Panc1 (cell line): ENCODE data around the gene NFE2L1. TPM values are rescaled to one million over a fixed set of nuclear protein-coding genes. Genes with fewer than 3 reads are reported as not detected.

Source experiments
- ATAC-seq: fragments of 200-7000 bp; cut with Tn5 transposase; 2 replicates; pipeline ENCODE4 v1.9.1; 2020; ENCODE audit warnings: mild to moderate bottlenecking, moderate library complexity
- BruUV-seq: library from RNA; stranded (reverse); fragments of 400-500 nt; replicated peaks from 2 replicates; lab custom pipeline; 2021; lab: Mats Ljungman, UMichigan
- CTCF ChIA-PET: fragments of 300-600 bp; sonication (Branson Sonifier 250); formaldehyde crosslinking; loops from one replicate; lab custom pipeline; 2022; ENCODE audit warnings: antibody characterized with exemption; lab: Charles Lee
- POLR2A ChIA-PET: fragments of 300-600 bp; sonication (Branson Sonifier 250); formaldehyde crosslinking; loops from one replicate; lab custom pipeline; 2022; ENCODE audit warnings: antibody characterized with exemption; lab: Charles Lee
- DNase-seq: peaks from one replicate; pipeline ENCODE4 v3.0.0-alpha.2; 2010; ENCODE audit warnings: low read depth, low spot score
- H3K27ac ChIP-seq: 2 replicates; pipeline ENCODE4 v1.5.1; 2011; ENCODE audit warnings: mild to moderate bottlenecking, low read length, inconsistent platforms
- H3K27me3 ChIP-seq: fragments of 200-500 bp; sonication (Bioruptor generic); 2 replicates; pipeline ENCODE4 v1.6.0; 2014; ENCODE audit warnings: low read length, inconsistent platforms; ENCODE audit not compliant: control insufficient read depth, insufficient read depth
- H3K36me3 ChIP-seq: fragments of 200-500 bp; sonication (Bioruptor generic); 2 replicates; pipeline ENCODE4 v1.5.1; 2014; ENCODE audit warnings: inconsistent platforms, mild to moderate bottlenecking, low read length, moderate library complexity; ENCODE audit not compliant: control insufficient read depth, insufficient read depth
- H3K4me1 ChIP-seq: 2 replicates; pipeline ENCODE4 v1.5.1; 2011; ENCODE audit warnings: inconsistent platforms, mild to moderate bottlenecking, low read length, moderate library complexity; ENCODE audit not compliant: control insufficient read depth, insufficient read depth
- H3K4me3 ChIP-seq, 2 experiments: 2 replicates each; pipeline ENCODE4 v1.5.1; 2011 to 2012; ENCODE audit warnings: low read depth in 2 of 2, low read length in 2 of 2, mild to moderate bottlenecking in 2 of 2, inconsistent platforms in 1 of 2, moderate library complexity in 1 of 2
- H3K9me3 ChIP-seq: fragments of 200-500 bp; sonication (Bioruptor generic); 2 replicates; pipeline ENCODE4 v1.5.1; 2014; ENCODE audit warnings: low read depth, mild to moderate bottlenecking, inconsistent platforms, low read length, moderate library complexity; ENCODE audit not compliant: control insufficient read depth, insufficient read depth
- POLR2AphosphoS5 ChIP-seq: IDR thresholded peaks from 2 replicates; pipeline ENCODE4 v1.6.1; 2012; ENCODE audit warnings: mild to moderate bottlenecking, low read depth, low read length, moderate library complexity
- SIN3A ChIP-seq: IDR thresholded peaks from 2 replicates; pipeline ENCODE4 v1.6.1; 2012; ENCODE audit warnings: low read depth, mild to moderate bottlenecking, low read length, moderate library complexity, borderline replicate concordance; ENCODE audit not compliant: insufficient read depth
- TCF7L2 ChIP-seq: IDR thresholded peaks from 2 replicates; pipeline ENCODE4 v1.6.1; 2011; ENCODE audit warnings: mild to moderate bottlenecking, low read depth, low read length, inconsistent platforms
- in situ Hi-C: cut with HindIII; loops from 2 replicates; pipeline ENCODE4 v1.10.0; 2016; ENCODE audit warnings: low sequenced_read_pairs, low pct_unique_long_range_greater_than_20kb
- intact Hi-C: fragments of 100-400 bp; cut with micrococcal nuclease; formaldehyde crosslinking; loops from one replicate; pipeline ENCODE4 v1.10.0; 2022; ENCODE audit not compliant: unreplicated experiment
- total RNA-seq: library from RNA; stranded (reverse); gene quantifications from one replicate; pipeline ENCODE4 v1.2.1, GENCODE V29; 2021; ENCODE audit not compliant: unreplicated experiment
- TF ChIP-seq, protein P1 (sequence below): fragments of 450-650 bp; IDR thresholded peaks from 2 replicates; pipeline ENCODE4 v1.5.1; 2017; ENCODE audit warnings: mild to moderate bottlenecking
- TF ChIP-seq, protein P2 (sequence below), 2 experiments: IDR thresholded peaks; 2 replicates each; pipeline ENCODE4 v1.6.1; 2011 to 2012; ENCODE audit warnings: low read depth in 2 of 2, control low read depth in 1 of 2, low read length in 1 of 2, mild to moderate bottlenecking in 1 of 2, moderate library complexity in 1 of 2; ENCODE audit not compliant: insufficient read depth in 1 of 2

Gene NFE2L1
- total RNA-seq, 1 experiment from 2014 or later = 210 TPM

DNA sequence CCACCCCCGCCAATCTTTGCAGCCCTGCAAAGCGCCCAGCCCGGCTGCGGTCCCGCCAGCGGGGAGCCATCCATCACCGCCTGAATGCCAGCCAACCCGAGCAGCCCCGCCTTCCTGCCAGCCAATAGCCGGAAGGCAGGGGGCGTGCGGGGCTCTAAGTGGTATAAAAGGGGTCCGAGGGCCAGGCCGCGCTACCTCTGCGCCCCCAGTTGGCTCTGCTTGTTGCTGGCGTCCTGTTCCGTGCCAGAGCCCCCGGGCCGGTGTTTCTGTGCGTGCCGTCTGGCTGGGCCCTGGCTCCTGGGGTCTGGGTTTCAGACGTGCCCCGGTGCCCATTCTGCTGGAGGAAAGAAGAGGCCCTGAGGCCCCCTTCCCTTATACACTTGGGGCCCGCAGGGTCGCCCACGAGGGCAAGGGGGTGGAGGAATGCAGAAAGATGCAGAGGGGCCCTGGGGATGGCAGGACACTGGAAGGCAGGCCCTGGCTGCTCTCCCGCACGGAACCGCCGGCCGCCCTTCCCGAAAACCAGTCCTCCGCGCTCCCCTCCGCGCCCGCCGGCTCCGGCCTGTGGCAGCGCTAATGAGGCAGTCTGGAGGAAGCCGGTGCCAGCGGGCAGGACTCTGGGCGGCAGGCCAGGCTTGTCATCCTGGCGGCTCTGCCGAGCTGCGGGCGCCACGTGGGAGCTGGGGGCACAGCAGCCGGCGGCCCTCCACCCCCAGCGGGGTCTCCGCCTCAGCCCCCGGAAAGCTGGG lies 24.6 kb upstream of the NFE2L1 start:
- Histone ChIP-seq H3K4me3 (peak overlapping the region; percentile 61 to 78), H3K27ac (peak overlapping the region; percentile 76), H3K36me3 (no peaks in the 10 kb centered on the region), H3K27me3 (no peaks in the 10 kb centered on the region), H3K9me3 (no peaks in the 10 kb centered on the region), H3K4me1 (peaks cover 27% of the 10 kb centered on the region)
- TF ChIP-seq, protein P1, sequence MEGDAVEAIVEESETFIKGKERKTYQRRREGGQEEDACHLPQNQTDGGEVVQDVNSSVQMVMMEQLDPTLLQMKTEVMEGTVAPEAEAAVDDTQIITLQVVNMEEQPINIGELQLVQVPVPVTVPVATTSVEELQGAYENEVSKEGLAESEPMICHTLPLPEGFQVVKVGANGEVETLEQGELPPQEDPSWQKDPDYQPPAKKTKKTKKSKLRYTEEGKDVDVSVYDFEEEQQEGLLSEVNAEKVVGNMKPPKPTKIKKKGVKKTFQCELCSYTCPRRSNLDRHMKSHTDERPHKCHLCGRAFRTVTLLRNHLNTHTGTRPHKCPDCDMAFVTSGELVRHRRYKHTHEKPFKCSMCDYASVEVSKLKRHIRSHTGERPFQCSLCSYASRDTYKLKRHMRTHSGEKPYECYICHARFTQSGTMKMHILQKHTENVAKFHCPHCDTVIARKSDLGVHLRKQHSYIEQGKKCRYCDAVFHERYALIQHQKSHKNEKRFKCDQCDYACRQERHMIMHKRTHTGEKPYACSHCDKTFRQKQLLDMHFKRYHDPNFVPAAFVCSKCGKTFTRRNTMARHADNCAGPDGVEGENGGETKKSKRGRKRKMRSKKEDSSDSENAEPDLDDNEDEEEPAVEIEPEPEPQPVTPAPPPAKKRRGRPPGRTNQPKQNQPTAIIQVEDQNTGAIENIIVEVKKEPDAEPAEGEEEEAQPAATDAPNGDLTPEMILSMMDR = peak; percentile 63
- 0 out of 2 replicates have a peak, but pooled peaks have one; percentile 63 for TF ChIP-seq SIN3A
- TF ChIP-seq POLR2AphosphoS5 = no peak
- peak; percentile 72 for TF ChIP-seq TCF7L2
- TF ChIP-seq, protein P2, sequence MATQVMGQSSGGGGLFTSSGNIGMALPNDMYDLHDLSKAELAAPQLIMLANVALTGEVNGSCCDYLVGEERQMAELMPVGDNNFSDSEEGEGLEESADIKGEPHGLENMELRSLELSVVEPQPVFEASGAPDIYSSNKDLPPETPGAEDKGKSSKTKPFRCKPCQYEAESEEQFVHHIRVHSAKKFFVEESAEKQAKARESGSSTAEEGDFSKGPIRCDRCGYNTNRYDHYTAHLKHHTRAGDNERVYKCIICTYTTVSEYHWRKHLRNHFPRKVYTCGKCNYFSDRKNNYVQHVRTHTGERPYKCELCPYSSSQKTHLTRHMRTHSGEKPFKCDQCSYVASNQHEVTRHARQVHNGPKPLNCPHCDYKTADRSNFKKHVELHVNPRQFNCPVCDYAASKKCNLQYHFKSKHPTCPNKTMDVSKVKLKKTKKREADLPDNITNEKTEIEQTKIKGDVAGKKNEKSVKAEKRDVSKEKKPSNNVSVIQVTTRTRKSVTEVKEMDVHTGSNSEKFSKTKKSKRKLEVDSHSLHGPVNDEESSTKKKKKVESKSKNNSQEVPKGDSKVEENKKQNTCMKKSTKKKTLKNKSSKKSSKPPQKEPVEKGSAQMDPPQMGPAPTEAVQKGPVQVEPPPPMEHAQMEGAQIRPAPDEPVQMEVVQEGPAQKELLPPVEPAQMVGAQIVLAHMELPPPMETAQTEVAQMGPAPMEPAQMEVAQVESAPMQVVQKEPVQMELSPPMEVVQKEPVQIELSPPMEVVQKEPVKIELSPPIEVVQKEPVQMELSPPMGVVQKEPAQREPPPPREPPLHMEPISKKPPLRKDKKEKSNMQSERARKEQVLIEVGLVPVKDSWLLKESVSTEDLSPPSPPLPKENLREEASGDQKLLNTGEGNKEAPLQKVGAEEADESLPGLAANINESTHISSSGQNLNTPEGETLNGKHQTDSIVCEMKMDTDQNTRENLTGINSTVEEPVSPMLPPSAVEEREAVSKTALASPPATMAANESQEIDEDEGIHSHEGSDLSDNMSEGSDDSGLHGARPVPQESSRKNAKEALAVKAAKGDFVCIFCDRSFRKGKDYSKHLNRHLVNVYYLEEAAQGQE (IDR thresholded peaks at IDR 0.05; ENCODE audit: insufficient read depth in 1 of 2, low read depth in 2 of 2, low read length in 1 of 2) = 0 out of 4 replicates have a peak, but pooled peaks of 1 of the 2 experiments have one; percentile 8
- no TSS peak for BruUV-seq
- POLR2A ChIA-PET = interaction anchor here (0.8 kb wide), 1 partner anchor 128 kb away, joined by 10 read pairs; no protein-coding TSS in a partner anchor
- CTCF ChIA-PET = interaction anchor here (0.5 to 1.0 kb wide), 2 partner anchors 20 to 92 kb away, joined by 3 read pairs; no protein-coding TSS in a partner anchor
- peak; percentile 20 for DNase-seq
- peak; percentile 73 for ATAC-seq
- in situ Hi-C loops (no loop called here), intact Hi-C loops (loop anchor here (10.0 kb wide), 1 partner anchor 591 kb away; the partner anchor contains the start of genes HOXB7 and HOXB8)

DNA sequence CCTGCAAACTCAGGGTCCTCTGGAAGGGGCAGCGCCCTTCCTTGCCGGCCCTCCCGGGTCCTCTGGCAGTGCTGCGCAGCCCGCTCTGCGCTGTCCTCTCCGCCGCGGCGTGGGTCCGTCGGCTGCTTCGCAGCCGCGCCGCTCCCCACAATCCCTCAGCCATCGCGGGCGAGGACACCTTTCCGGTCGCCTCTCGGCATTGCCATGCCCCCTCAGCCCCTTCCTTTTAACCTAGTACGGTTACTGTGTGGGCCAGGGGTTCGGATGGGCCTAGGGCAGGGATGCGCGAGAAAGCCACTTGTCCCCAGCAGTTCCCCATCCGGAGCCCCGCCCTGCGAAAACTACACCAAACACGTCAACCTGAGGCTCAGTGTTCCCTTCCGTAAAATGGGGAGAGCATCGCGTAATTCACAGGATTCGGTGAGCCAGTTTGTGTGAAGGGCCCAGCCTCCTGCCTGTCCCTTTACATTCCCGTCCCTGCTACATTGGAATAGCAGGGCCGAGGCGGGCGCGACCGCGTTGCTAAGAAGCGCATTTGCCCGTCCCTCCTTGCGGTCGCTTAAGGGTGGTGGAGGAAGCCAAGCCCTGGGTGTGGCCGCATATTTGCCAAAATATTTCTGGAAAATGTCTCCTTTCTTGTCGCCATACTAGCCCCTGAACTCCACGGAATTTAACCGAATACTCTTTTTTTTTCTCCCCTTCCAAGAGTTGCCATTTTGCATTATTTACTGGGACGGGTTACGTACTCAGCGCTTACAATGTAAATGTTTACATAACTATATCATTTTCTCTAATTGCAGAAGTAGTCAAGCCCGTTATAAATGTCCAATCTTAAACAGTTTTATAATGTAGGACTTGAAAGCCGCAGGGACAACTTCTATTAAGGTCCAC lies 23.8 kb upstream of the NFE2L1 start:
- in situ Hi-C loops (no loop called here), intact Hi-C loops (loop anchor here (10.0 kb wide), 1 partner anchor 590 kb away; the partner anchor contains the start of genes HOXB7 and HOXB8)
- ATAC-seq (peak; percentile 26), DNase-seq (peak; percentile 54)
- ChIA-PET POLR2A (no interaction called here), CTCF (interaction anchor here (0.5 to 1.1 kb wide), 10 partner anchors 12 to 594 kb away, joined by 3 to 11 read pairs (median 4); no protein-coding TSS in a partner anchor)
- H3K4me1 ChIP-seq = peaks cover 27% of the 10 kb centered on the region
- H3K4me3 ChIP-seq = peak overlapping the region; percentile 61 to 78
- no peaks in the 10 kb centered on the region for H3K27me3 ChIP-seq
- H3K9me3 ChIP-seq = no peaks in the 10 kb centered on the region
- H3K36me3 ChIP-seq = no peaks in the 10 kb centered on the region
- H3K27ac ChIP-seq = peak overlapping the region; percentile 76
- BruUV-seq = no TSS peak
- TF ChIP-seq SIN3A = no peak; the same call in 1 of the 2 replicates
- TF ChIP-seq TCF7L2 = 0 out of 2 replicates have a peak, but pooled peaks have one; percentile 37
- TF ChIP-seq, protein P2 (IDR thresholded peaks at IDR 0.05; ENCODE audit: insufficient read depth in 1 of 2, low read depth in 2 of 2, low read length in 1 of 2) = no peak
- TF ChIP-seq POLR2AphosphoS5 = no peak
- TF ChIP-seq, protein P1 = peak; percentile 10; the same call in 1 of the 2 replicates
